T-helper 1 cell treated with Interleukin-12 subunit alpha and Interleukin-12 subunit beta and Interleukin-4 antibody, amounts not matched to agents 30 μg/mL and 1 μg/mL, for 36 hours (primary cell): Measurements from ENCODE around the gene ADAM17.

Experiments
- H3K27ac Mint-ChIP-seq: one replicate; pipeline ENCODE4 v1.8.0; 2021; ENCODE audit warnings: mild to moderate bottlenecking, mixed read lengths
- H3K27me3 Mint-ChIP-seq: one replicate; pipeline ENCODE4 v1.8.0; 2021; ENCODE audit warnings: low read depth, mixed read lengths
- H3K36me3 Mint-ChIP-seq: one replicate; pipeline ENCODE4 v1.8.0; 2021; ENCODE audit warnings: low read depth, mixed read lengths
- H3K4me1 Mint-ChIP-seq: one replicate; pipeline ENCODE4 v1.8.0; 2021; ENCODE audit warnings: low read depth, mixed read lengths
- H3K4me3 Mint-ChIP-seq: one replicate; pipeline ENCODE4 v1.8.0; 2021; ENCODE audit warnings: mild to moderate bottlenecking, moderate library complexity, mixed read lengths
- H3K9me3 Mint-ChIP-seq: one replicate; pipeline ENCODE4 v1.8.0; 2021; ENCODE audit warnings: mixed read lengths

Gene ADAM17

GRCh38 chr2:9548506-9548905 is 7.1 kb downstream of the ADAM17 start:
- peaks cover 4% of the 10 kb centered on the region for H3K36me3 Mint-ChIP-seq
- peaks cover 44% of the 10 kb centered on the region for H3K4me1 Mint-ChIP-seq
- H3K4me3 Mint-ChIP-seq: peak overlapping the region; percentile 52
- H3K27ac Mint-ChIP-seq: peak overlapping the region; percentile 81
- H3K27me3 Mint-ChIP-seq: no peaks in the 10 kb centered on the region
- H3K9me3 Mint-ChIP-seq: no peaks in the 10 kb centered on the region

GRCh38 chr2:9547262-9547991 is 8.2 kb downstream of the ADAM17 start:
- Mint-ChIP-seq H3K27ac (peak overlapping the region; percentile 59), H3K4me1 (peaks cover 44% of the 10 kb centered on the region), H3K4me3 (peak overlapping the region; percentile 2), H3K36me3 (peaks cover 5% of the 10 kb centered on the region), H3K9me3 (no peaks in the 10 kb centered on the region), H3K27me3 (no peaks in the 10 kb centered on the region)

GRCh38 chr2:9545502-9545901 is 10.1 kb downstream of the ADAM17 start:
- Mint-ChIP-seq H3K4me3 (no peak overlapping the region), H3K27ac (no peak overlapping the region), H3K36me3 (peaks cover 5% of the 10 kb centered on the region), H3K27me3 (no peaks in the 10 kb centered on the region), H3K9me3 (no peaks in the 10 kb centered on the region), H3K4me1 (peaks cover 36% of the 10 kb centered on the region)

- Mint-ChIP-seq H3K4me1 (peaks cover 32% of the 10 kb centered on the region), H3K27ac (peak overlapping the region; percentile 28), H3K4me3 (peak overlapping the region; percentile 17), H3K27me3 (no peaks in the 10 kb centered on the region), H3K36me3 (peaks cover 12% of the 10 kb centered on the region), H3K9me3 (no peaks in the 10 kb centered on the region)
Observed at GRCh38 chr2:9543557-9543956, 12.1 kb downstream of the ADAM17 start.

- H3K27me3 Mint-ChIP-seq: no peaks in the 10 kb centered on the region
- H3K4me1 Mint-ChIP-seq: peaks cover 21% of the 10 kb centered on the region
- peaks cover 21% of the 10 kb centered on the region for H3K36me3 Mint-ChIP-seq
- no peak overlapping the region for H3K4me3 Mint-ChIP-seq
- no peaks in the 10 kb centered on the region for H3K9me3 Mint-ChIP-seq
- H3K27ac Mint-ChIP-seq: no peak overlapping the region
Observed at GRCh38 chr2:9539531-9539930, 16.1 kb downstream of the ADAM17 start.

GRCh38 chr2:9538000-9538507 is 17.6 kb downstream of the ADAM17 start:
- no peaks in the 10 kb centered on the region for H3K27me3 Mint-ChIP-seq
- H3K27ac Mint-ChIP-seq: no peak overlapping the region
- peaks cover 21% of the 10 kb centered on the region for H3K36me3 Mint-ChIP-seq
- H3K4me3 Mint-ChIP-seq: no peak overlapping the region
- H3K4me1 Mint-ChIP-seq: peaks cover 17% of the 10 kb centered on the region
- no peaks in the 10 kb centered on the region for H3K9me3 Mint-ChIP-seq

GRCh38 chr2:9536504-9536903 is 19.1 kb downstream of the ADAM17 start:
- H3K27ac Mint-ChIP-seq: no peak overlapping the region
- H3K9me3 Mint-ChIP-seq: no peaks in the 10 kb centered on the region
- H3K36me3 Mint-ChIP-seq: peaks cover 21% of the 10 kb centered on the region
- no peaks in the 10 kb centered on the region for H3K27me3 Mint-ChIP-seq
- H3K4me1 Mint-ChIP-seq: peaks cover 17% of the 10 kb centered on the region
- no peak overlapping the region for H3K4me3 Mint-ChIP-seq

GRCh38 chr2:9535177-9535576 is 20.5 kb downstream of the ADAM17 start:
- no peak overlapping the region for H3K27ac Mint-ChIP-seq
- H3K36me3 Mint-ChIP-seq: peaks cover 20% of the 10 kb centered on the region
- no peak overlapping the region for H3K4me3 Mint-ChIP-seq
- H3K4me1 Mint-ChIP-seq: peaks cover 16% of the 10 kb centered on the region
- H3K9me3 Mint-ChIP-seq: no peaks in the 10 kb centered on the region
- no peaks in the 10 kb centered on the region for H3K27me3 Mint-ChIP-seq

- Mint-ChIP-seq H3K36me3 (peaks cover 24% of the 10 kb centered on the region), H3K4me3 (no peak overlapping the region), H3K27ac (no peak overlapping the region)
Observed at GRCh38 chr2:9533663-9534062, 22.0 kb downstream of the ADAM17 start.

GRCh38 chr2:9532421-9532820 is 23.2 kb downstream of the ADAM17 start:
- no peak overlapping the region for H3K4me3 Mint-ChIP-seq
- H3K27ac Mint-ChIP-seq: no peak overlapping the region
- no peaks in the 10 kb centered on the region for H3K27me3 Mint-ChIP-seq
- peaks cover 31% of the 10 kb centered on the region for H3K36me3 Mint-ChIP-seq
- H3K4me1 Mint-ChIP-seq: peaks cover 7% of the 10 kb centered on the region
- no peaks in the 10 kb centered on the region for H3K9me3 Mint-ChIP-seq

More at GRCh38 chr2:9533663-9534062, 22.0 kb downstream of the ADAM17 start:
- no peaks in the 10 kb centered on the region for H3K27me3 Mint-ChIP-seq
- no peaks in the 10 kb centered on the region for H3K9me3 Mint-ChIP-seq
- H3K4me1 Mint-ChIP-seq: peaks cover 12% of the 10 kb centered on the region

GRCh38 chr2:9527995-9528787 is 27.4 kb downstream of the ADAM17 start:
- Mint-ChIP-seq H3K27ac (no peak overlapping the region), H3K27me3 (no peaks in the 10 kb centered on the region), H3K9me3 (no peaks in the 10 kb centered on the region), H3K4me1 (peaks cover 2% of the 10 kb centered on the region), H3K36me3 (peaks cover 37% of the 10 kb centered on the region), H3K4me3 (no peak overlapping the region)

- Mint-ChIP-seq H3K4me3 (no peak overlapping the region), H3K4me1 (peaks cover 2% of the 10 kb centered on the region), H3K36me3 (peaks cover 55% of the 10 kb centered on the region), H3K9me3 (no peaks in the 10 kb centered on the region), H3K27ac (no peak overlapping the region), H3K27me3 (no peaks in the 10 kb centered on the region)
Observed at GRCh38 chr2:9525266-9525665, 30.4 kb downstream of the ADAM17 start.

- H3K27ac Mint-ChIP-seq: no peak overlapping the region
- peaks cover 2% of the 10 kb centered on the region for H3K4me1 Mint-ChIP-seq
- H3K36me3 Mint-ChIP-seq: peaks cover 55% of the 10 kb centered on the region
- H3K9me3 Mint-ChIP-seq: no peaks in the 10 kb centered on the region
- no peaks in the 10 kb centered on the region for H3K27me3 Mint-ChIP-seq
- no peak overlapping the region for H3K4me3 Mint-ChIP-seq
Observed at GRCh38 chr2:9524291-9524690, 31.3 kb downstream of the ADAM17 start.

- H3K4me3 Mint-ChIP-seq: no peak overlapping the region
- H3K27me3 Mint-ChIP-seq: no peaks in the 10 kb centered on the region
- no peaks in the 10 kb centered on the region for H3K4me1 Mint-ChIP-seq
- H3K9me3 Mint-ChIP-seq: no peaks in the 10 kb centered on the region
- H3K36me3 Mint-ChIP-seq: peaks cover 47% of the 10 kb centered on the region
- H3K27ac Mint-ChIP-seq: no peak overlapping the region
Observed at GRCh38 chr2:9519250-9519649, 36.4 kb downstream of the ADAM17 start.

GRCh38 chr2:9518780-9519179 is 36.9 kb downstream of the ADAM17 start:
- peaks cover 46% of the 10 kb centered on the region for H3K36me3 Mint-ChIP-seq
- H3K27me3 Mint-ChIP-seq: no peaks in the 10 kb centered on the region
- no peak overlapping the region for H3K27ac Mint-ChIP-seq
- H3K4me1 Mint-ChIP-seq: no peaks in the 10 kb centered on the region
- no peak overlapping the region for H3K4me3 Mint-ChIP-seq
- no peaks in the 10 kb centered on the region for H3K9me3 Mint-ChIP-seq
